Effector memory CD8-positive, alpha-beta T cell (primary cell): ENCODE data around the gene CCDC112.

Experiments
- ATAC-seq: fragments of 150-1000 bp; cut with Tn5 transposase; replicated peaks from 2 replicates; pipeline ENCODE4 v1.10.0; 2021; ENCODE audit warnings: mild to moderate bottlenecking, moderate library complexity
- DNase-seq, 3 experiments: peaks; one replicate each; pipeline ENCODE4 v3.0.0; 2021
- H3K27ac Mint-ChIP-seq, 2 donors: one replicate each; pipeline ENCODE4 v1.8.0; 2022; ENCODE audit warnings: mild to moderate bottlenecking in 2 of 2, mixed read lengths in 2 of 2, moderate library complexity in 2 of 2
- H3K27me3 Mint-ChIP-seq, 2 donors: one replicate each; pipeline ENCODE4 v1.8.0; 2022; ENCODE audit warnings: mixed read lengths in 2 of 2
- H3K36me3 Mint-ChIP-seq: one replicate; pipeline ENCODE4 v1.8.0; 2022; ENCODE audit warnings: mild to moderate bottlenecking, moderate library complexity, mixed read lengths; ENCODE audit not compliant: insufficient read depth
- H3K4me1 Mint-ChIP-seq, 2 donors: one replicate each; pipeline ENCODE4 v1.8.0; 2022; ENCODE audit warnings: low read depth in 2 of 2, mixed read lengths in 2 of 2
- H3K4me3 Mint-ChIP-seq, 2 donors: one replicate each; pipeline ENCODE4 v1.8.0; 2022; ENCODE audit warnings: mild to moderate bottlenecking in 2 of 2, mixed read lengths in 2 of 2, moderate library complexity in 2 of 2
- H3K9me3 Mint-ChIP-seq, 2 donors: one replicate each; pipeline ENCODE4 v1.8.0; 2022; ENCODE audit warnings: mixed read lengths in 2 of 2
- total RNA-seq, 9 experiments: gene quantifications; one replicate each; lab custom pipeline; 2026; lab: John Stamatoyannopoulos, UW

Gene CCDC112, protein sequence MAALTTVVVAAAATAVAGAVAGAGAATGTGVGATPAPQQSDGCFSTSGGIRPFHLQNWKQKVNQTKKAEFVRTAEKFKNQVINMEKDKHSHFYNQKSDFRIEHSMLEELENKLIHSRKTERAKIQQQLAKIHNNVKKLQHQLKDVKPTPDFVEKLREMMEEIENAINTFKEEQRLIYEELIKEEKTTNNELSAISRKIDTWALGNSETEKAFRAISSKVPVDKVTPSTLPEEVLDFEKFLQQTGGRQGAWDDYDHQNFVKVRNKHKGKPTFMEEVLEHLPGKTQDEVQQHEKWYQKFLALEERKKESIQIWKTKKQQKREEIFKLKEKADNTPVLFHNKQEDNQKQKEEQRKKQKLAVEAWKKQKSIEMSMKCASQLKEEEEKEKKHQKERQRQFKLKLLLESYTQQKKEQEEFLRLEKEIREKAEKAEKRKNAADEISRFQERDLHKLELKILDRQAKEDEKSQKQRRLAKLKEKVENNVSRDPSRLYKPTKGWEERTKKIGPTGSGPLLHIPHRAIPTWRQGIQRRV
- 0.85 to 15.1 (median 7.7) reads per million in 9 experiments for total RNA-seq

- Mint-ChIP-seq H3K9me3 (peaks cover 2 to 8% of the 10 kb centered on the region in 2 donors), H3K4me1 (peaks cover 11 to 14% of the 10 kb centered on the region in 2 donors), H3K36me3 (no peaks in the 10 kb centered on the region), H3K27ac (peak within 1 kb of the TSS; percentile 45 to 74), H3K27me3 (no peaks in the 10 kb centered on the region), H3K4me3 (peak within 1 kb of the TSS; percentile 80 to 85)
- DNase-seq (peak; percentile 45 to 47 (median 46)), ATAC-seq (peak; percentile 81)
Observed at GRCh38 chr5:115296124-115297022, at the start of gene CCDC112. Gene CCDC112 (minus strand): TSS chr5:115296654. CDS start chr5:115296543, 111 bp downstream.

- peaks cover 18 to 23% of the 10 kb centered on the region in 2 donors for H3K27me3 Mint-ChIP-seq
- H3K4me3 Mint-ChIP-seq = no peak overlapping the region
- H3K27ac Mint-ChIP-seq = no peak overlapping the region
Observed at GRCh38 chr5:115345344-115345743, 48.9 kb upstream of the CCDC112 start.

DNA sequence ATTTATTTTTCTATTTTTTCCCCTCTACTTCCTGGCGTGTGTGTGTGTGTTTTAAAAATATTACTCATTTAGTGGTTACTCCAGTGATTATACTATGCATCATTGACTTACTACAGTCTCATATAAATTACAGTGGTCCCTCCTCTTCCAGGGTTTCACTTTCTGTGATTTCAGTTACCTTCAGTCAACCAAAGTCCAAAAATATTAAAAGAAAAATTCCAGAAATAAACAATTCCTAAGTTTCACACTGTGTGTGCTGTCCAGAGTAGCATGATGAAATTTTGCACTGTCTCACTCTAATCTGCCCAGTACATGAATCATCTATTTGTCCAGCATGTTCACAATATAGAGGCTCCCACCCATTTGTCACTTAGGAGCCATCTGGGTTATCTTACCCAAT, 47.4 kb upstream of the CCDC112 start:
- H3K27me3 Mint-ChIP-seq = peaks cover 18 to 36% of the 10 kb centered on the region in 2 donors

More at GRCh38 chr5:115345344-115345743, 48.9 kb upstream of the CCDC112 start:
- ATAC-seq = no peak
- H3K9me3 Mint-ChIP-seq = no peaks in the 10 kb centered on the region
- no peak for DNase-seq
- no peaks in the 10 kb centered on the region for H3K4me1 Mint-ChIP-seq
- no peaks in the 10 kb centered on the region for H3K36me3 Mint-ChIP-seq

DNA sequence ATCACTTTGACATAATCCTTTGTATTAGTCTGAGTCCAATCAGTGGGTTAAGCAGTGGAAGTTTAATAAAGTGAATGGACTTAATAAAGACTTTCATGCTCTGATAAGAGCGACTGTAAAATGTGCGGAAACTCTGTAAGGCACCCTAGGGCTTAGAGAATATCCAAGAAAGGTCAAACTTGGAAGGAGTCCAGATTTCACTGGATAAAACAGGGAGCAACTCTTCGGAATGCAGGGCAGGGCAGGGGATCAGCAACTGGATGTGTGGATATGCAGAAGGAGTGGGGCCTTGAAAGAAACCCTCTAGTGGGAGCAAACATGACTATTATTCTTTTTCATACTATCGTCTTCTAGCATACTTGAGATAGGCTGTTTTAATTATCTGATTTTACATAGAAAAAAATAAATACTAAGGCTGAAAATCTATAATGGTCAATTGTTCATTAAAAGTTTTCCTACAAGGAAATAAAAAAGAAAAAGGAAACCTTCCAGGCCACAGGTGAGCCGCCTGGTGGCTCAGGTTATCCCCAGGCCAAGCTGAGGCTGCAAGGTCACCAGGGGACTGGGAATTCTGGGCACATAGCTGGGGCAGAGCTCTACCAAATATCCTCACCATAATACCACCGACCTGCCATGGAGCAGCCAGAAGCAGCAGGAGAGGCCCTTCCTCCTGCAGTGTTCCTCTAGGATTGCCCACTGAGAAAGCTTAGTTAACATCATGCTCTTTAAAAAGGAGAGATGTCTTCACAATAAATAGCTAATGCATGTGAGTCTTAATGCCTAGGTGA, 46.3 kb upstream of the CCDC112 start:
- ATAC-seq = no peak
- Mint-ChIP-seq H3K27me3 (peaks cover 28 to 44% of the 10 kb centered on the region in 2 donors), H3K4me3 (no peak overlapping the region), H3K9me3 (no peaks in the 10 kb centered on the region), H3K27ac (no peak overlapping the region), H3K4me1 (no peaks in the 10 kb centered on the region), H3K36me3 (no peaks in the 10 kb centered on the region)
- DNase-seq = no peak

More for the DNA sequence above, 47.4 kb upstream of the CCDC112 start:
- H3K4me1 Mint-ChIP-seq = no peaks in the 10 kb centered on the region
- H3K4me3 Mint-ChIP-seq = no peak overlapping the region
- no peaks in the 10 kb centered on the region for H3K9me3 Mint-ChIP-seq
- no peaks in the 10 kb centered on the region for H3K36me3 Mint-ChIP-seq
- H3K27ac Mint-ChIP-seq = no peak overlapping the region
- ATAC-seq = no peak
- no peak for DNase-seq

- DNase-seq (no peak), ATAC-seq (no peak)
- no peak overlapping the region for H3K27ac Mint-ChIP-seq
- H3K27me3 Mint-ChIP-seq = peaks cover 28 to 38% of the 10 kb centered on the region in 2 donors
- no peak overlapping the region for H3K4me3 Mint-ChIP-seq
- H3K9me3 Mint-ChIP-seq = no peaks in the 10 kb centered on the region
- H3K36me3 Mint-ChIP-seq = no peaks in the 10 kb centered on the region
- H3K4me1 Mint-ChIP-seq = no peaks in the 10 kb centered on the region
Observed at GRCh38 chr5:115341745-115342144, 45.3 kb upstream of the CCDC112 start.

DNA sequence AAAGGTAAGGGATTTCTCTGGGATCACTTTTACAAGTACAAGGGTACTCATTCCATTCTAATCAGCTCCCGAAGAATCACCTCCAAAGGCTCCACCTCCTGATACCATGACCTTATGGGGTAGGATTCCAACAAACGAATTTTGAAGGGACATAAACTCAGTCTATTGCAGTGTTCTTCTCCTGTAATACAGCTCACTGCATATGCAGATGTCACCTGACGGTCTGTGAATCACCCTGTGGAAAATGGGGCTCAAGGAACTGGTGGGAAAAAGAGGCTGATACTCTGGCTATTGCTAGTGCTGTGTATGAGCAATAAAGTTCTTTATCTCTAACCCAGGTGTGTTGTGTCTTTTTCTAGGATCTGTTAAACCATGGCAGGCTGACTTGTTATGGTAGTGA, 42.4 kb upstream of the CCDC112 start:
- no peak for ATAC-seq
- Mint-ChIP-seq H3K4me3 (no peak overlapping the region), H3K27ac (no peak overlapping the region), H3K27me3 (peaks cover 15 to 37% of the 10 kb centered on the region in 2 donors), H3K9me3 (no peaks in the 10 kb centered on the region), H3K4me1 (no peaks in the 10 kb centered on the region), H3K36me3 (no peaks in the 10 kb centered on the region)
- DNase-seq = no peak

DNA sequence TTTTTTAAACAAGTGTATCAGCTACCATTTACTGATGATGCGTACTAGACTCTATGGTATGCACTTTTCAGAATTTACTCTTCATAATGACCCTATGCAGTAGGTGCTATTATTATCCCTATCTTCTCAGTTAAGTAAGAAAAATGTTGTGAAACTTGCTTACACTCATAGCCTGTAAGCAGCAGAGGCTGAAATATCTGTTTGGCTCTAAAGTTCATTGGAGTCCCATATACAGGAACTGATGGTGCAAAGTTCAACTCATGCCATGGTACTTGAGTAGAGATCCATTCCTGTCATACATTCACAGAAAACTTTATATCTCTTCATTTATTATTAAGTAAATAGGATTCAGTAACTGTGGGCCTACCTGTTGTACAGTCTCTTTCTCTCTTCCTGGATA, 41.4 kb upstream of the CCDC112 start:
- ATAC-seq = no peak
- H3K27me3 Mint-ChIP-seq = peaks cover 15 to 36% of the 10 kb centered on the region in 2 donors
- no peaks in the 10 kb centered on the region for H3K36me3 Mint-ChIP-seq
- no peak overlapping the region for H3K4me3 Mint-ChIP-seq
- DNase-seq = no peak
- peaks cover 4% of the 10 kb centered on the region in 2 donors for H3K4me1 Mint-ChIP-seq
- H3K27ac Mint-ChIP-seq = no peak overlapping the region
- H3K9me3 Mint-ChIP-seq = no peaks in the 10 kb centered on the region

- Mint-ChIP-seq H3K9me3 (no peaks in the 10 kb centered on the region), H3K4me3 (no peak overlapping the region), H3K27me3 (peaks cover 10 to 28% of the 10 kb centered on the region in 2 donors), H3K27ac (no peak overlapping the region), H3K4me1 (peaks cover 5 to 6% of the 10 kb centered on the region in 2 donors), H3K36me3 (no peaks in the 10 kb centered on the region)
- ATAC-seq (no peak), DNase-seq (no peak)
Observed at GRCh38 chr5:115336964-115337363, 40.5 kb upstream of the CCDC112 start.

- H3K4me1 Mint-ChIP-seq = peaks cover 5 to 6% of the 10 kb centered on the region in 2 donors
- peaks cover 10 to 28% of the 10 kb centered on the region in 2 donors for H3K27me3 Mint-ChIP-seq
- no peaks in the 10 kb centered on the region for H3K9me3 Mint-ChIP-seq
- H3K27ac Mint-ChIP-seq = no peak overlapping the region
- H3K4me3 Mint-ChIP-seq = no peak overlapping the region
- no peak for ATAC-seq
- no peak for DNase-seq
- H3K36me3 Mint-ChIP-seq = no peaks in the 10 kb centered on the region
Observed at GRCh38 chr5:115336201-115336720, 39.8 kb upstream of the CCDC112 start.

DNA sequence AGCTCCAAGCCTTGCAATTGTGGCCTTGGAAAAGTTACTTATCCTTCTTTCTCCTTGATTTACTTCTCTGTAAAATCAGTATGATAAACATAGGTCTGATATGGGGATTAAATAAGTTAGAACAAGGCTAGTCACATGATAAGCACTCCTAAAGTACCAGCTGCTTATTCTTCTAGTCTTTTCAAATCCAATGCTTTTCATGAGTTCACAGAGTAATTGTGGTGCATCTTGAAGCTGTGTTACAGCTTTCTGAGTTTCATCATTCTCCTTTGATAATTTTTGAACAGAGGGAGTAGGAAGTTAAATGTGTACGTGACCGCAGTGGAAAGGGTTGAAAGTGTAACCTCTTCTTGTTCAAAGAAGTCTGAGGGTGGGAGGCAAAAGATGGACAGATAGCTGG, 38.8 kb upstream of the CCDC112 start:
- H3K27me3 Mint-ChIP-seq = peaks cover 10 to 28% of the 10 kb centered on the region in 2 donors
- no peak overlapping the region for H3K4me3 Mint-ChIP-seq
- no peaks in the 10 kb centered on the region for H3K9me3 Mint-ChIP-seq
- ATAC-seq (no peak), DNase-seq (no peak)
- no peaks in the 10 kb centered on the region for H3K36me3 Mint-ChIP-seq
- peaks cover 5 to 6% of the 10 kb centered on the region in 2 donors for H3K4me1 Mint-ChIP-seq
- no peak overlapping the region for H3K27ac Mint-ChIP-seq

DNA sequence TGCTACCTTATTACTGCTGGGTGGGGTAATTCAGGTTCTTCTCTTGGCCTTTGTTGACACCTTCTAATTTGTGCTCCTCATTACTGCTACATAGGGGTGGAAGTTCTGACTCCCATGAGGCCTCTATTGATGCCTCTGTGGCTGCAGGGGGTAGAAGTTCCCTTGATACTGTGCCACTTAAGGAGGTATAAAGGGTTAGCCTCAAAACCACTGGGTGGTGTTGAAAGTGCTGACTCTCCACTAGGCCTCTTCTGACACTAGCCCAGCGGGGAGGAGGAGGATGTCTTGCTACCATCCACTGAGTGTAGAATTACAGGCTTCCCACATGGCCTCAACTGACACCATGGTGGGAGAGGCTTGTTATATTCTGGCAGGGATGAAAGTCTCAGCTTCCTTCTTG, 36.7 kb upstream of the CCDC112 start:
- Mint-ChIP-seq H3K4me3 (no peak overlapping the region), H3K4me1 (peaks cover 9 to 12% of the 10 kb centered on the region in 2 donors), H3K27me3 (peaks cover 4 to 16% of the 10 kb centered on the region in 2 donors), H3K36me3 (no peaks in the 10 kb centered on the region), H3K9me3 (no peaks in the 10 kb centered on the region), H3K27ac (peak overlapping the region in 1 of 2 donors; percentile 28)
- no peak for DNase-seq
- ATAC-seq = peak; percentile 81

- Mint-ChIP-seq H3K27me3 (peaks cover 0 to 18% of the 10 kb centered on the region in 2 donors), H3K36me3 (no peaks in the 10 kb centered on the region), H3K27ac (no peak overlapping the region), H3K9me3 (no peaks in the 10 kb centered on the region), H3K4me1 (peaks cover 9 to 12% of the 10 kb centered on the region in 2 donors), H3K4me3 (no peak overlapping the region)
- DNase-seq = no peak
- ATAC-seq = no peak
Observed at GRCh38 chr5:115330830-115331229, 34.4 kb upstream of the CCDC112 start.
